Nephron (organoid): ENCODE measurements around the gene SEC16B.

Source experiments
- H3K27ac Mint-ChIP-seq, 3 experiments: 2 replicates each; pipeline ENCODE4 v1.8.0; 2020; ENCODE audit warnings: mixed read lengths in 3 of 3, mild to moderate bottlenecking in 2 of 3, moderate library complexity in 1 of 3
- H3K27me3 Mint-ChIP-seq: 2 replicates; pipeline ENCODE4 v1.8.0; 2021; ENCODE audit warnings: low read depth, mild to moderate bottlenecking, moderate library complexity, mixed read lengths
- H3K36me3 Mint-ChIP-seq: 2 replicates; pipeline ENCODE4 v1.8.0; 2020; ENCODE audit warnings: low read depth, mixed read lengths
- H3K4me1 Mint-ChIP-seq: 2 replicates; pipeline ENCODE4 v1.8.0; 2020; ENCODE audit warnings: mixed read lengths
- H3K4me3 Mint-ChIP-seq, 3 experiments: 2 replicates each; pipeline ENCODE4 v1.8.0; 2020; ENCODE audit warnings: mild to moderate bottlenecking in 3 of 3, mixed read lengths in 3 of 3, moderate library complexity in 2 of 3
- H3K9me3 Mint-ChIP-seq: 2 replicates; pipeline ENCODE4 v1.8.0; 2020; ENCODE audit warnings: mixed read lengths
- TF ChIP-seq, protein P1 (sequence below), 3 experiments: fragments of 200-600 bp; sonication (generic); IDR thresholded peaks; one replicate each; pipeline ENCODE4 v1.5.0; 2021; ENCODE audit warnings: antibody characterized with exemption in 3 of 3; ENCODE audit not compliant: unreplicated experiment in 3 of 3

The SEC16B gene

DNA sequence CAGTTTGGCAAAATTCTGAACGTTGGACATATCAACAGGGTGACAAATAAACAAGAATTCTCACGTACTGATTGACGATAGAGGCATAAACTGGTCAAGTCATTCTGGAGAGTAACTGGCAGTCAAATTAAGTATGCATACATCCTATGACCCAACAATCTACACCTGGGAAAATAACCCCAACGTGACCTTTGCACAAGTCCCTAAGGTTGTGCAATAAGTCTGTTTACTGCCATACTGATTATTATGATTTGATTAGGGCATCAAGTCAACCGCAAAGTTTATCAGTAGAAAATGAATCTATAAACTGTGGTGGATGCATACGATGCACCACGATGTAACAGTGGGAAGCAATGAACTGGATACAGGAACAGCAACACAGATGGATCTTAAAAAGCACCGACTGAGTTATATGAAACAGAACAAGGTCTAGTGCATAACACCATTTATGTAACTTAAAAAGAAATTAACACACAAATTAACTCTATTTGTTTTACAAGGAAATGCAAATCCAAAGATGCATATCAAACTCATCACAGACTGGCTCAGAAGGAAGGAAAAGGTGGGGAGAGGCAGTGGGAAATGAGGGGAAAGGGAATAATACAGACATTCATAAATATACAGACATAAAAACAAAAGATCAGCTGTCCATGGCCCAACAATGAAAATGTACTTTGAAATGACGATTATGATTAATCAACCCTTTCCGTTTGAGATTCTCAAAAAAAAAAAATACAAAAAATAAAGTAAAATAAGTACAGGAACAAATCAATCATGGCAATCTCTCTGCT, 41.0 kb upstream of the SEC16B start:
- peaks cover 6% of the 10 kb centered on the region for H3K9me3 Mint-ChIP-seq
- peaks cover 8% of the 10 kb centered on the region for H3K27me3 Mint-ChIP-seq
- peaks cover 5% of the 10 kb centered on the region for H3K4me1 Mint-ChIP-seq
- H3K27ac Mint-ChIP-seq, result peak overlapping the region in 1 of 3 experiments; percentile 4
- TF ChIP-seq, protein P1, sequence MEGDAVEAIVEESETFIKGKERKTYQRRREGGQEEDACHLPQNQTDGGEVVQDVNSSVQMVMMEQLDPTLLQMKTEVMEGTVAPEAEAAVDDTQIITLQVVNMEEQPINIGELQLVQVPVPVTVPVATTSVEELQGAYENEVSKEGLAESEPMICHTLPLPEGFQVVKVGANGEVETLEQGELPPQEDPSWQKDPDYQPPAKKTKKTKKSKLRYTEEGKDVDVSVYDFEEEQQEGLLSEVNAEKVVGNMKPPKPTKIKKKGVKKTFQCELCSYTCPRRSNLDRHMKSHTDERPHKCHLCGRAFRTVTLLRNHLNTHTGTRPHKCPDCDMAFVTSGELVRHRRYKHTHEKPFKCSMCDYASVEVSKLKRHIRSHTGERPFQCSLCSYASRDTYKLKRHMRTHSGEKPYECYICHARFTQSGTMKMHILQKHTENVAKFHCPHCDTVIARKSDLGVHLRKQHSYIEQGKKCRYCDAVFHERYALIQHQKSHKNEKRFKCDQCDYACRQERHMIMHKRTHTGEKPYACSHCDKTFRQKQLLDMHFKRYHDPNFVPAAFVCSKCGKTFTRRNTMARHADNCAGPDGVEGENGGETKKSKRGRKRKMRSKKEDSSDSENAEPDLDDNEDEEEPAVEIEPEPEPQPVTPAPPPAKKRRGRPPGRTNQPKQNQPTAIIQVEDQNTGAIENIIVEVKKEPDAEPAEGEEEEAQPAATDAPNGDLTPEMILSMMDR (IDR thresholded peaks at IDR 0.05; ENCODE audit: unreplicated experiment in 3 of 3), result no peak
- no peak overlapping the region for H3K4me3 Mint-ChIP-seq
- H3K36me3 Mint-ChIP-seq, result no peaks in the 10 kb centered on the region

GRCh38 chr1:178006043-178006442, 36.2 kb upstream of the SEC16B start:
- peaks cover 9% of the 10 kb centered on the region for H3K27me3 Mint-ChIP-seq
- H3K36me3 Mint-ChIP-seq, result no peaks in the 10 kb centered on the region
- no peak overlapping the region for H3K27ac Mint-ChIP-seq
- H3K4me1 Mint-ChIP-seq, result peaks cover 3% of the 10 kb centered on the region
- no peak overlapping the region for H3K4me3 Mint-ChIP-seq
- TF ChIP-seq, protein P1 (IDR thresholded peaks at IDR 0.05; ENCODE audit: unreplicated experiment in 3 of 3), result no peak
- no peaks in the 10 kb centered on the region for H3K9me3 Mint-ChIP-seq

GRCh38 chr1:178005450-178005849, 35.6 kb upstream of the SEC16B start:
- H3K27me3 Mint-ChIP-seq, result peaks cover 15% of the 10 kb centered on the region
- no peaks in the 10 kb centered on the region for H3K4me1 Mint-ChIP-seq
- no peak overlapping the region for H3K4me3 Mint-ChIP-seq
- no peaks in the 10 kb centered on the region for H3K9me3 Mint-ChIP-seq
- H3K27ac Mint-ChIP-seq, result no peak overlapping the region
- H3K36me3 Mint-ChIP-seq, result no peaks in the 10 kb centered on the region
- TF ChIP-seq, protein P1 (IDR thresholded peaks at IDR 0.05; ENCODE audit: unreplicated experiment in 3 of 3), result no peak

GRCh38 chr1:178004926-178005391, 35.1 kb upstream of the SEC16B start:
- Mint-ChIP-seq H3K4me1 (no peaks in the 10 kb centered on the region), H3K9me3 (no peaks in the 10 kb centered on the region), H3K27ac (no peak overlapping the region), H3K27me3 (peaks cover 16% of the 10 kb centered on the region), H3K36me3 (no peaks in the 10 kb centered on the region), H3K4me3 (no peak overlapping the region)
- TF ChIP-seq, protein P1 (IDR thresholded peaks at IDR 0.05; ENCODE audit: unreplicated experiment in 3 of 3), result no peak

GRCh38 chr1:177998696-177999631, 29.1 kb upstream of the SEC16B start:
- Mint-ChIP-seq H3K4me1 (no peaks in the 10 kb centered on the region), H3K27ac (no peak overlapping the region), H3K36me3 (no peaks in the 10 kb centered on the region), H3K4me3 (no peak overlapping the region), H3K9me3 (no peaks in the 10 kb centered on the region), H3K27me3 (peaks cover 22% of the 10 kb centered on the region)
- TF ChIP-seq, protein P1 (IDR thresholded peaks at IDR 0.05; ENCODE audit: unreplicated experiment in 3 of 3), result no peak
